ENCODE data around the gene CBARP. TPM values are rescaled to one million over a fixed set of nuclear protein-coding genes. Genes with fewer than 3 reads are reported as not detected.
"Not testable (repeated sequence)": the region's sequence is repeated elsewhere in the genome, so short reads cannot be mapped to it uniquely, and the experiment has no call there.

Gene CBARP
- total RNA-seq, 2 donors from 2014 or later: 1.6 to 3.8 TPM

DNA sequence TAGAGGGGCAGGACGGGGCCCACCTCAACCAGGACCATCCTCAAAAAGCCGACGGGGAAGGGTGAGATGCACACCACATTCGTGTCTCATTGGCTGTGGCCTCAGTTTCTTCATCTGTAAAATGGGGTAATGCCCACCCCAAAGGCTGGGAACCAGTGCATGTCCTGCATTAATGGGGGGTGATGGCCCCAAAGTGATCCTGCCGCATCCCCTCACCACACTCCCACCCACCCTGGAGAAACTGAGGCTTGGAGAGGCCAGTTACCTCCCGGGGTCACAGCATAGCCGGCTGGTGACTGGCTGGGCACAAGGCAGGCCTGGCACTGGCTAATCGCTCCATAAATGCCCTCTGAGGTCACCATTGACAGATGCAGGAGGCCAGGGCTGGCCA, 9.9 kb upstream of the CBARP start:
- no peak for ATAC-seq
- intact Hi-C loops (cut with DNase I): no loop called here
- no peak for DNase-seq

DNA sequence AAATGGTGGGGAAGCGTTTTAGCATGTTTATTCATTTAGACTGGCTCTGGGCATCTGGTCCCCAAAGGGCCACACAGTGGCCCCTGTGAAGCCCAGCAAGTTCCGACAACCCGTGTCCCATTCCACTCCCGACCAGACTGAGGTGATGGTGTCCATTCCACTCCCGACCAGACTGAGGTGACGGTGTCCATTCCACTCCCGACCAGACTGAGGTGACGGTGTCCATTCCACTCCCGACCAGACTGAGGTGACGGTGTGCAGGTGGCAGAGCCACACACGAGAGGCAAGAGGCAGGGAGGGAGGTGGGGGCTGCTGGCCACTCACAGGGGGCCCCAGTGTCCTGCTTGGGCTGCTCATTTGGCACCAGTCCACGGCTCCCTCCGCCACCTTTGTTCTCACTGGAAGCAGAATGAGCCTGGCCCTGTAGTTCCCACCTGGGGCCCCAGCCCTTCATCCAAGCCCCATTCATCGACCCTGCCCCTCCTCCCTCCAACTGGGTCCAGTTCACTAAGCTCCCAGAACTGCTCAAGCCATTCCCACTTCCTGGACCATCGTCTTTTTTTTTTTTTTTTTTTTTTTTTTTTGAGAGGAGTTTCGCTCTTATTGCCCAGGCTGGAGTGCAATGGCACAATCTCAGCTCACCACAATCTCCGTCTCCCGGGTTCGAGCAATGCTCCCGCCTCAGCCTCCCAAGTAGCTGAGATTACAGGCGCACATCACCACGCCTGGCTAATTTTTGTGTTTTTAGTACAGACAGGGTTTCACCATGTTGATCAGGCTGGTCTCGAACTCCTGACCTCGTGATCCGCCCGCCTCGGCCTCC, 8.7 kb upstream of the CBARP start:
- intact Hi-C loops (cut with DNase I); ATAC-seq: not testable (repeated sequence)
- DNase-seq: peak; percentile 51

GRCh38 chr19:1245494-1246264, 7.9 kb upstream of the CBARP start:
- ATAC-seq (peak; percentile 4), DNase-seq (peak; percentile 84)
- intact Hi-C loops (cut with DNase I): no loop called here

DNA sequence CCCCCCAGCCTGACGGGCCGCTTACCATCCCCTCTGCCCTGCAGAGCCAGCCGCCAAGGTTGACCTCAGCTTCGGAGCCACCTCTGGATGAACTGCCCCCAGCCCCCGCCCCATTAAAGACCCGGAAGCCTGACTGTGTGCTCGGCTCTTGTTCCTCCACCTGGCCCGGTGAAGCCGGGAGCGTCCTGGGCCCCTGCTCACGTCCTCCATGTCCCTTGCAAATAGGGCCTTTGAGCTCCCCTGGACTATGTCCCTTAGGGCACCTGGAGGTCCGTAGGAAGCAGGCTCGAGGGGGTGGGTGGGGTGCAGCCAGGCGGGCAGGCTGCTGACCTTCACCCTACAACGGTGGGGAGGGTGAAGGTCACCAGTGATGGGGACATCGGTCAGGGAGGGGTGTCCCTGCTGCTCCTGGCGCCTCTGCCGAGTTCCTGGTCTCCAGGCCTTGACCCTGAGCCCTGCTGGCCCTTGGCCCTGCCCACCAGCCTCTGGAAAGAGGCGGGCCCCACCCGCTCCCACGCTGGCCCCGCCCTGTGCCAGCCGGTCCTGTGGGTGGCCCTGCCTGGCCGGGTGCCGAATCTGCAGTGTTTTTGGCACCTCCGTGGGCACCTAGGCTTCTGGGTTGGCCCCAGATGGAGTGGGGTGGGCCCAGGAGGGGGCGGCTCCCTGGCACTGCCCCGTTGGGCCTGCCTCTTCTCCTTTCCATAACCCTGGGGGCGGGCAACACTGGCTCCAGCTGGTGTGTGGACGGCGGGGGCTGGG, 7.1 kb upstream of the CBARP start:
- ATAC-seq (peak; percentile 13 to 21), DNase-seq (peak; percentile 85)
- intact Hi-C loops (cut with DNase I): loop anchor here in 1 of 2 donors (1.0 kb wide), 1 partner anchor 22 kb away; no protein-coding TSS in a partner anchor

DNA sequence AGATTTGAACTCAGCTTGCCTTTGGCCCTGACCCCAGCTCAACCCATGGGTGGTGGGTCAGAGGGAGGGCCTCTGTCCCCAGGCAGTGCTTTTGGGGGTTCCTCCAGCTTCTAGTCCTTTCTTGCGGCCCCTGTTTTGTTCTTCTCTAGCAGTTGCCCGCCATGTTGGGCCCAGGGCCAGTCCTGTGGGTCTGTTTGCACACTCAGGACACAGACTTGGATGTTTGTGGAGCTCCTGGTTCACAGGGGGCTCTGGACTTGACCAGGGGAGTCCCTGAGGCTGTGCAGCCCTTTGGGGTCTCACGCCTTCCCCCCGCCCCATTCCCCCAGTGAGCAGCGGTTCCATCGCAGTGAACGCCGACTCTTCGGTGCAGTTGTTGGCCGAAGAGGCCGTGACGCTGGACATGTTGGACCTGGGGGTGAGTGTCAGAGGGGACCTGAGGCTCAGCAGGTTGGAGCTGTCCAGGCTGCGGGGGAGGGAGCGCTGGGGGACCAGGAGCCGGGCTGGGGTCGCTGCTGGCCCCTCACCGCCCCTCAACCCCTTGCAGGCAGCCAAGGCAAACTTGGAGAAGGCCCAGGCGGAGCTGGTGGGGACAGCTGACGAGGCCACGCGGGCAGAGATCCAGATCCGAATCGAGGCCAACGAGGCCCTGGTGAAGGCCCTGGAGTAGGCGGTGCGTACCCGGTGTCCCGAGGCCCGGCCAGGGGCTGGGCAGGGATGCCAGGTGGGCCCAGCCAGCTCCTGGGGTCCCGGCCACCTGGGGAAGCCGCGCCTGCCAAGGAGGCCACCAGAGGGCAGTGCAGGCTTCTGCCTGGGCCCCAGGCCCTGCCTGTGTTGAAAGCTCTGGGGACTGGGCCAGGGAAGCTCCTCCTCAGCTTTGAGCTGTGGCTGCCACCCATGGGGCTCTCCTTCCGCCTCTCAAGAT, 6.2 kb upstream of the CBARP start:
- peak; percentile 31 to 41 for ATAC-seq
- intact Hi-C loops (cut with DNase I): loop anchor here (1.0 to 2.0 kb wide), 2 partner anchors 23 kb away; no protein-coding TSS in a partner anchor
- peak; percentile 93 for DNase-seq

GRCh38 chr19:1241417-1242095, 3.8 kb upstream of the CBARP start, which contains the start of gene ATP5F1D:
Gene ATP5F1D (plus strand): TSS chr19:1241751. CDS start chr19:1241851, 100 bp downstream.
- ATAC-seq (peak; percentile 64), DNase-seq (peak; percentile 96)
- intact Hi-C loops (cut with DNase I): loop anchor here in 1 of 2 donors (2.0 kb wide), 1 partner anchor 25 kb away; no protein-coding TSS in a partner anchor

GRCh38 chr19:1240925-1241324, 3.1 kb upstream of the CBARP start:
- intact Hi-C loops (cut with DNase I): no loop called here
- DNase-seq: no peak
- no peak for ATAC-seq

GRCh38 chr19:1239796-1240737, 2.3 kb upstream of the CBARP start:
- peak; percentile 93 for DNase-seq
- ATAC-seq: peak; percentile 56 to 62
- intact Hi-C loops (cut with DNase I): no loop called here

DNA sequence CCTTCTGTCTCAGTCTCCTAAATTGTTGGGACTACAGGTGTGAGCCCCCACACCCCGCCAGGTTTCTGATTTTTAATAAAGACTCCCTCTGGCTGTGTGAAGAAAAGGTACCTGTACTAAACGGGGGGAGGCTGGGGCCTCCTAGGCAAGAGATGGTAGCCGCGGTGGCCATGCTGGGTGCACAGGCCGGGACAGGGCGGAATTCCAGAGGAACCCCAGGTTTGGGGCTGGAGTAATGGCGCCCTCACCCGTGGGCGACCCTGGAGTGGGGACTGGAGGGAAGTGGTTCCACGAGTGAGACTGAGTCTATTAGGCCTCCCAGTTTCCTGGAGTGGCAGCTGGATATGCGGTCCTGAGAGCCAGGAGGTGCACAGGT, 1.6 kb upstream of the CBARP start:
- ATAC-seq (no peak), DNase-seq (no peak)
- intact Hi-C loops (cut with DNase I): no loop called here

DNA sequence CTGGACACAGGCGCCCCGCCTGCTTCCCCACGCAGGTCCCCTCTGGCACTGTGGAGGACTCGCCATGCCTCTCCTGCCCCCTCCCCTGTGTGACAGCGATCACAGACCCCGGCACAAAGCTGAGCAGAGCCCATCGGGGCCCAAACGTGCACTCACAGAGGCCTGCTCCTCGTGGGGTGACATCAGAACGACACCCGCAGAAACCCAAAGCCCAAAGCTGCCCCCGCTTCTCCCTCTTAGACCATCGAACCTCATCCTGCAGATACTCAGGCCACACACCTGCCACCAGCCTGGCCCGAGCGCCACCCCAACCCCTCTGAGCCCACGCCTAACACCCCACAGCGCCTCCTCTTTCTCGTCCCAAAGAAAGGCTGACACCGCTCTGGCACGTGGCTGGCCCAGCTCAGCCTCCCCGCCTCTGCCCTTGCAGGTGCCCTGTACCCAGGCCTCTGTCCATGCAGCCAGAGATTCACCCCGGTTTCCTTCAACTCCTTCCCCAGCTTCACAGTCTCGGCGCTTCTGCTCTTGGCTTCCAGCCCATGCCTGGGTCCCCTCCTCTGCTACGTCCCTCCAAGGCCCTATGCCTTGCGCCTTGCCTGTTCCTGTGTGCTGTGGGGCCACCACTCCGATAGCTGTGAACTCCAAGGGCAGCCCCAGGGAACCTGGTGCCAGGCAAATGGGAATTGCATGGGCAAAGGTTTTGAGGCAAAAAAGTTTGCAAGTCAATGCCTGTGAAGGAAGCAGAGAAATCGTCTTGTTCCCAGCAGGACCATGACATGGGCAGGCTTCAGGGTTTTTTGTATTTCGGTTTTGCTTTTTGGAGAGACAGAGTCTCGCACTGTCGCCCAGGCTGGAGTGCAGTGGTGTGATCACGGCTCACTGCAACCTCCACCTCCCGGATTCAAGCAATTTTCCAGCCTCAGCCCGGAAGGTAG, 831 bp upstream of the CBARP start:
- ATAC-seq (no peak), DNase-seq (no peak)
- intact Hi-C loops (cut with DNase I): no loop called here

- no peak for ATAC-seq
- intact Hi-C loops (cut with DNase I): no loop called here
- peak; percentile 62 for DNase-seq
These were observed 662 bp downstream of the CBARP start for GRCh38 chr19:1237027-1237659.

GRCh38 chr19:1236576-1236975, 1.2 kb downstream of the CBARP start:
- DNase-seq (no peak), ATAC-seq (no peak)
- intact Hi-C loops (cut with DNase I): no loop called here

DNA sequence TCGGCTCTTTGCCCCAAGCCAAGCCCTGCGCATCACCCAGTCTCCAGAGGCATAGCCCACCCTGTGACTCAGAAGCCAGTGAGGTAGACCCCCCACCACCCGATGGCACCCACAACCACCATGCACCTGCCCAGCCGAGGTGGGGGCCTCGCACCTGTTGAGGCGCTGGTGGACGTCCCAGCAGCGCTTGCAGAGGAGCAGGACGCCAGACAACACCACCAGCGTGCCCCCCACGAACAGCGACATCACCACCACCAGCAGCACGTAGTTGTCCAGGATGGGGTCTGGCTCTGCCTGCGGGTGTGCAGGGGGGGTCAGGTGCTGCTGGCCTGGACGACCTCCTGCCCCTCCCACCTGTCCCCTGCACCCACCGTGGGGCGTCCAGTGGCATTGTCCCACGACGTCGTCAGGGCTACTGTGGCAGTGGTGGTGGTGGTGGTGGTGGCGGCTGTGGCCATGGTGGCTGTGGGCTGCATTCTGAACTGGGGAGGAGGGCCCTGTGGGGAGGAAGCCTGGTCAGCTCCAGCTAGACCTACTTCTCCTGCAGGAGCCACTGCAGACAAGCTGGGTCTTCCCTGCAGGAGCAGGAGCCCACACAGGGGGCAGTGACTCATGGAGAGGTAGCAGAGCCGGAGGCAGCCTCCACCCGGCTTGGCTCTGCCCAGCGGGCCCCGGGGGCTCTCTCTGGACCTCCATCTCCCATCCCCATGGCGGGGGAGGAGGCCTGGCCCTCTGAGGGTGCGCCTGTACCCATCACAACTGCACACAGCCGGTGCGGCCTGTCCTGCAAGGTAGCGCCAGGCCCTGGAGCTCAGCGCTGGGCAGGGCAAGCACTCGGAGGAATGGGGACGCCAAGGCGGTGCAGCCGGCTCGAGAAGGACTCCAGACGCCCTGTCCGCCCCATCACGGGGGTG, 1.9 kb downstream of the CBARP start:
- intact Hi-C loops (cut with DNase I): no loop called here
- ATAC-seq (no peak), DNase-seq (no peak)

GRCh38 chr19:1234955-1235380, 2.8 kb downstream of the CBARP start:
- ATAC-seq (no peak), DNase-seq (no peak)
- intact Hi-C loops (cut with DNase I): no loop called here

All from left cardiac atrium (tissue), 4 donors.